SU-DHL-6 (cell line): ENCODE results near the gene MEN1.

Experiments used
- H2AFZ ChIP-seq: fragments of 200-600 bp; sonication (generic); 2 replicates; pipeline ENCODE4 v1.6.1; 2014; ENCODE audit warnings: low read depth, mild to moderate bottlenecking, moderate library complexity, mixed read lengths, antibody characterized with exemption, low read length; ENCODE audit not compliant: severe bottlenecking
- H3F3A ChIP-seq: fragments of 200-600 bp; shearing (Covaris generic); 2 replicates; pipeline ENCODE4 v1.6.0; 2016; ENCODE audit warnings: antibody characterized with exemption, mild to moderate bottlenecking; ENCODE audit not compliant: insufficient read depth
- H3K27ac ChIP-seq: fragments of 200-600 bp; sonication (generic); 2 replicates; pipeline ENCODE4 v1.5.1; 2016; ENCODE audit warnings: low read depth, mild to moderate bottlenecking, low read length, moderate library complexity, mixed read lengths
- H3K27me3 ChIP-seq: fragments of 200-600 bp; sonication (generic), shearing (Covaris generic); 2 replicates; pipeline ENCODE4 v1.6.0; 2014; ENCODE audit warnings: mild to moderate bottlenecking, low read length
- H3K36me3 ChIP-seq: fragments of 200-600 bp; sonication (generic); 2 replicates; pipeline ENCODE4 v1.6.1; 2014; ENCODE audit warnings: mild to moderate bottlenecking, low read length, mixed read lengths
- H3K4me2 ChIP-seq: fragments of 300-600, 200-600 bp; shearing (Covaris generic), sonication (generic); 2 replicates; pipeline ENCODE4 v1.6.0; 2014; ENCODE audit warnings: low read length, low read depth, mild to moderate bottlenecking; ENCODE audit not compliant: poor library complexity, severe bottlenecking
- H3K4me3 ChIP-seq: fragments of 200-600 bp; sonication (generic); 2 replicates; pipeline ENCODE4 v1.5.1; 2014; ENCODE audit warnings: antibody characterized with exemption, low read length, mild to moderate bottlenecking, mixed read lengths; ENCODE audit not compliant: insufficient read depth, poor library complexity, severe bottlenecking
- H3K79me2 ChIP-seq: fragments of 200-600 bp; sonication (generic); 2 replicates; pipeline ENCODE4 v1.6.1; 2014; ENCODE audit warnings: mild to moderate bottlenecking, low read length, moderate library complexity; ENCODE audit not compliant: insufficient read depth
- H3K9ac ChIP-seq: fragments of 200-600 bp; sonication (generic); 2 replicates; pipeline ENCODE4 v1.7.0; 2014; ENCODE audit warnings: mild to moderate bottlenecking, low read length
- H3K9me2 ChIP-seq: fragments of 200-600 bp; sonication (generic); replicated peaks from 2 replicates; pipeline ENCODE4 v1.6.1; 2014; ENCODE audit warnings: low read length; ENCODE audit not compliant: insufficient read depth
- H3K9me3 ChIP-seq: fragments of 200-600 bp; sonication (generic); 2 replicates; pipeline ENCODE4 v1.6.1; 2014; ENCODE audit warnings: low read length, mixed read lengths; ENCODE audit not compliant: insufficient read depth
- H4K20me1 ChIP-seq: fragments of 200-600 bp; sonication (generic); 2 replicates; pipeline ENCODE4 v1.6.1; 2014; ENCODE audit warnings: low read depth, mild to moderate bottlenecking, antibody characterized with exemption, low read length, moderate library complexity, mixed read lengths
- CTCF ChIP-seq: fragments of 200-600 bp; sonication (generic); IDR thresholded peaks from one replicate; pipeline ENCODE4 v1.5.1; 2017; ENCODE audit warnings: antibody characterized with exemption, mild to moderate bottlenecking, low read length, moderate library complexity; ENCODE audit not compliant: insufficient read depth, poor library complexity, severe bottlenecking
- EZH2phosphoT487 ChIP-seq: fragments of 200-600 bp; sonication (generic), shearing (Covaris generic); conservative IDR thresholded peaks from 2 replicates; pipeline ENCODE4 v1.6.1; 2018; ENCODE audit warnings: mild to moderate bottlenecking, antibody characterized with exemption, low read length, moderate library complexity, mixed read lengths

MEN1 gene

GRCh38 chr11:64831411-64831891, 21.1 kb upstream of the MEN1 start:
- H3K9me3 ChIP-seq, result no peaks in the 10 kb centered on the region
- no peak overlapping the region for H3K9ac ChIP-seq
- H3K27me3 ChIP-seq, result no peaks in the 10 kb centered on the region
- TF ChIP-seq EZH2phosphoT487 (no peak), CTCF (no peak)
- H3F3A ChIP-seq, result no peaks in the 10 kb centered on the region
- H4K20me1 ChIP-seq, result no peaks in the 10 kb centered on the region
- no peaks in the 10 kb centered on the region for H3K9me2 ChIP-seq
- no peaks in the 10 kb centered on the region for H3K79me2 ChIP-seq
- H3K27ac ChIP-seq, result no peak overlapping the region
- H3K4me3 ChIP-seq, result no peak overlapping the region
- H3K36me3 ChIP-seq, result no peaks in the 10 kb centered on the region
- no peak overlapping the region for H3K4me2 ChIP-seq
- H2AFZ ChIP-seq, result no peak overlapping the region

- H3F3A ChIP-seq, result no peaks in the 10 kb centered on the region
- H3K9me3 ChIP-seq, result no peaks in the 10 kb centered on the region
- no peaks in the 10 kb centered on the region for H3K27me3 ChIP-seq
- H3K36me3 ChIP-seq, result no peaks in the 10 kb centered on the region
- no peak overlapping the region for H3K9ac ChIP-seq
- TF ChIP-seq CTCF (no peak), EZH2phosphoT487 (no peak)
- no peaks in the 10 kb centered on the region for H3K79me2 ChIP-seq
- no peaks in the 10 kb centered on the region for H4K20me1 ChIP-seq
- H3K4me3 ChIP-seq, result no peak overlapping the region
- no peak overlapping the region for H3K27ac ChIP-seq
- H3K4me2 ChIP-seq, result no peak overlapping the region
- H3K9me2 ChIP-seq, result no peaks in the 10 kb centered on the region
- no peak overlapping the region for H2AFZ ChIP-seq
Observed at GRCh38 chr11:64829536-64830251, 19.3 kb upstream of the MEN1 start.

- no peaks in the 10 kb centered on the region for H3K27me3 ChIP-seq
- no peaks in the 10 kb centered on the region for H3K79me2 ChIP-seq
- TF ChIP-seq EZH2phosphoT487, result no peak
- TF ChIP-seq CTCF, result no peak
- H3F3A ChIP-seq, result no peaks in the 10 kb centered on the region
- no peak overlapping the region for H3K9ac ChIP-seq
- H3K27ac ChIP-seq, result no peak overlapping the region
- H2AFZ ChIP-seq, result no peak overlapping the region
- H4K20me1 ChIP-seq, result no peaks in the 10 kb centered on the region
- no peak overlapping the region for H3K4me3 ChIP-seq
- no peaks in the 10 kb centered on the region for H3K9me2 ChIP-seq
- no peaks in the 10 kb centered on the region for H3K9me3 ChIP-seq
- H3K36me3 ChIP-seq, result no peaks in the 10 kb centered on the region
- H3K4me2 ChIP-seq, result no peak overlapping the region
Observed at GRCh38 chr11:64827451-64827839, 17.1 kb upstream of the MEN1 start.
